NB4 (cell line): ENCODE measurements around the gene CAPNS2.

Source experiments
- POLR2A ChIP-seq: IDR thresholded peaks from 2 replicates; pipeline ENCODE4 v1.6.1; 2011; ENCODE audit warnings: mild to moderate bottlenecking; ENCODE audit not compliant: insufficient read length; ENCODE audit errors: extremely low read depth
- TF ChIP-seq, protein P1 (sequence below): IDR thresholded peaks from one replicate; pipeline ENCODE4 v1.5.1; 2012; ENCODE audit warnings: low read depth, low read length

DNA sequence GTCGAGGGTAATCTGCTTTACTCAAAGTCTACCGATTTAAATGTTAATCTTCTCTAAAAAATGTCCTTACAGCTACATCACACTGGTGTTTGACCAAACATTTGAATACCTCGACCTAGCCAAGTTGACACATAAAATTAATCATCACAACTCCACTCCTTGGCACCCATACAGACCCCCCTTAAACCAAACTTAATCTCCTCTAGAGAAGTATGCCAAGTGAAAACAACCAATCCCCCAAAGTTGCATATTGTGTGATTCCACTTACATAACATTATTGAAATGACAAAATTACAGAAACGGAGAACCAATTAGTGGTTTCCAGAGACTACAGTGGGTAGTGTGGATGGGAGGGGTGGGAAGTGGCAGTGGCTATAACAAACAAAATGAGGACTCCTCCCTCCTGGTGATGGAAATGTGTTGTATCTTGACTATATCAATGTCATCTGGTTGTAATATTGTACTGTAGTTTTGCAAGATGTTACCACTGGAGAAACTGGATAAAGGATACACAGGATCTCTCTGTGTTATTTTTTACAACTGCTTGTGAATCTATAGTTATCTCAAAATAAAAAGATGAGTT, 39.4 kb downstream of the CAPNS2 start:
- TF ChIP-seq POLR2A, result no peak
- TF ChIP-seq, protein P1, sequence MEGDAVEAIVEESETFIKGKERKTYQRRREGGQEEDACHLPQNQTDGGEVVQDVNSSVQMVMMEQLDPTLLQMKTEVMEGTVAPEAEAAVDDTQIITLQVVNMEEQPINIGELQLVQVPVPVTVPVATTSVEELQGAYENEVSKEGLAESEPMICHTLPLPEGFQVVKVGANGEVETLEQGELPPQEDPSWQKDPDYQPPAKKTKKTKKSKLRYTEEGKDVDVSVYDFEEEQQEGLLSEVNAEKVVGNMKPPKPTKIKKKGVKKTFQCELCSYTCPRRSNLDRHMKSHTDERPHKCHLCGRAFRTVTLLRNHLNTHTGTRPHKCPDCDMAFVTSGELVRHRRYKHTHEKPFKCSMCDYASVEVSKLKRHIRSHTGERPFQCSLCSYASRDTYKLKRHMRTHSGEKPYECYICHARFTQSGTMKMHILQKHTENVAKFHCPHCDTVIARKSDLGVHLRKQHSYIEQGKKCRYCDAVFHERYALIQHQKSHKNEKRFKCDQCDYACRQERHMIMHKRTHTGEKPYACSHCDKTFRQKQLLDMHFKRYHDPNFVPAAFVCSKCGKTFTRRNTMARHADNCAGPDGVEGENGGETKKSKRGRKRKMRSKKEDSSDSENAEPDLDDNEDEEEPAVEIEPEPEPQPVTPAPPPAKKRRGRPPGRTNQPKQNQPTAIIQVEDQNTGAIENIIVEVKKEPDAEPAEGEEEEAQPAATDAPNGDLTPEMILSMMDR, result no peak
